ENCODE data around the gene TLL1. TPM values are rescaled to one million over a fixed set of nuclear protein-coding genes. Genes with fewer than 3 reads are reported as not detected.

TLL1 gene
- total RNA-seq, 1 experiment from 2014 or later, result not detected

DNA sequence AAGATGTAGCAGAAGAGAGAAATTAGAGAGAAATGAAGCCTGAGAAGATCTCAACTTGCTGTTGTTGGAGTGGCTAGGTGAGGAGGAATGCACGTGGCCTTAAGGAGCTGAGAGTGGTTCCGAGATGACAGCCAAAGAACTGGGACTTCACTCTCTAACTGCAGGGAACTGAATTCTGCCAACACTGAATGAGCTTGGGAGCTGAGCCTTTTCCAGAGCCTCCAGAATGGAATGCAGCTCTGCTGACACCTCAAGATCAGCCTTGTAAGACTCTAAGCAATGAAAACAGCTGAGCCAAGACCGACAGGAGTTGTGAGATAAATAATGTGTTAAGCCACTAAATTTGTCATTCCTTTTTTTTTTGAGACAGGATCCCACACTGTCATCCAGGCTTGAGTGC, 73.0 kb downstream of the TLL1 start:
- no peak overlapping the region for H2AK5ac ChIP-seq (ENCODE audit: insufficient read length, low read length)
- TF ChIP-seq, protein P1, sequence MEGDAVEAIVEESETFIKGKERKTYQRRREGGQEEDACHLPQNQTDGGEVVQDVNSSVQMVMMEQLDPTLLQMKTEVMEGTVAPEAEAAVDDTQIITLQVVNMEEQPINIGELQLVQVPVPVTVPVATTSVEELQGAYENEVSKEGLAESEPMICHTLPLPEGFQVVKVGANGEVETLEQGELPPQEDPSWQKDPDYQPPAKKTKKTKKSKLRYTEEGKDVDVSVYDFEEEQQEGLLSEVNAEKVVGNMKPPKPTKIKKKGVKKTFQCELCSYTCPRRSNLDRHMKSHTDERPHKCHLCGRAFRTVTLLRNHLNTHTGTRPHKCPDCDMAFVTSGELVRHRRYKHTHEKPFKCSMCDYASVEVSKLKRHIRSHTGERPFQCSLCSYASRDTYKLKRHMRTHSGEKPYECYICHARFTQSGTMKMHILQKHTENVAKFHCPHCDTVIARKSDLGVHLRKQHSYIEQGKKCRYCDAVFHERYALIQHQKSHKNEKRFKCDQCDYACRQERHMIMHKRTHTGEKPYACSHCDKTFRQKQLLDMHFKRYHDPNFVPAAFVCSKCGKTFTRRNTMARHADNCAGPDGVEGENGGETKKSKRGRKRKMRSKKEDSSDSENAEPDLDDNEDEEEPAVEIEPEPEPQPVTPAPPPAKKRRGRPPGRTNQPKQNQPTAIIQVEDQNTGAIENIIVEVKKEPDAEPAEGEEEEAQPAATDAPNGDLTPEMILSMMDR (conservative IDR thresholded peaks at IDR 0.05), result no peak
- H3K4me1 ChIP-seq (ENCODE audit: insufficient read depth, low read length), result no peaks in the 10 kb centered on the region
- Mint-ChIP-seq H3K4me1 (no peaks in the 10 kb centered on the region), H3K4me3 (no peak overlapping the region), H3K9me3 (no peaks in the 10 kb centered on the region), H3K36me3 (ENCODE audit: insufficient read depth in 1 of 3, low read depth in 3 of 3) (peaks cover 0 to 2% (median 0%) of the 10 kb centered on the region in 3 experiments; a peak in 1 of 7 replicates), H3K27ac (no peak overlapping the region), H3K27me3 (ENCODE audit: low read depth) (no peaks in the 10 kb centered on the region)
- no peak overlapping the region for H2BK15ac ChIP-seq (ENCODE audit: low read depth, low read length)
- no peak overlapping the region for H4K5ac ChIP-seq (ENCODE audit: insufficient read length, low read depth, low read length)
- H4K20me1 ChIP-seq (ENCODE audit: control insufficient read depth, insufficient read depth, insufficient read length), result no peaks in the 10 kb centered on the region
- H3K9me3 ChIP-seq (ENCODE audit: control insufficient read depth, low read depth, low read length), result no peaks in the 10 kb centered on the region
- H3K56ac ChIP-seq (ENCODE audit: insufficient read length, low read depth, low read length), result no peak overlapping the region
- no peak overlapping the region for H2BK120ac ChIP-seq (ENCODE audit: low read depth, low read length, poor library complexity, severe bottlenecking)
- no peak overlapping the region for H2BK5ac ChIP-seq (ENCODE audit: insufficient read length, low read length)
- no peak overlapping the region for H4K91ac ChIP-seq (ENCODE audit: insufficient read length, low read depth, low read length)
- no peak overlapping the region for H3K18ac ChIP-seq (ENCODE audit: insufficient read length, low read depth, low read length)
- no peak overlapping the region for H3K27ac ChIP-seq (ENCODE audit: insufficient read length, low read depth, low read length)
- no peak overlapping the region for H2AFZ ChIP-seq (ENCODE audit: low read length)
- H3K27me3 ChIP-seq (ENCODE audit: insufficient read depth, low read length), result no peaks in the 10 kb centered on the region
- no peak overlapping the region for H3K4ac ChIP-seq (ENCODE audit: low read depth, low read length)
- no peak overlapping the region for H4K8ac ChIP-seq (replicated peaks; ENCODE audit: insufficient read length, low read depth, low read length)
- no peak overlapping the region for H3K23ac ChIP-seq (ENCODE audit: insufficient read length, low read depth, low read length)
- H3K23me2 ChIP-seq (ENCODE audit: insufficient read length, low read depth, low read length, poor library complexity, severe bottlenecking), result no peaks in the 10 kb centered on the region
- H3K14ac ChIP-seq (ENCODE audit: insufficient read depth, low read length), result no peak overlapping the region
- no peaks in the 10 kb centered on the region for H3K79me2 ChIP-seq (ENCODE audit: insufficient read depth, low read length)
- no CpG with 5 or more reads among the region's 3 CpGs for WGBS (ENCODE audit: extremely low coverage, insufficient read length, low lambda C conversion rate)
- H3K9ac ChIP-seq (ENCODE audit: extremely low read depth, insufficient read length, low read length), result no peak overlapping the region
- no peaks in the 10 kb centered on the region for H3K79me1 ChIP-seq (ENCODE audit: insufficient read depth, low read depth, low read length, poor library complexity, severe bottlenecking)
- no peak overlapping the region for H3T11ph ChIP-seq (ENCODE audit: low read length)
- H2BK12ac ChIP-seq (ENCODE audit: insufficient read length, low read depth, low read length), result no peak overlapping the region
- no peak overlapping the region for H3K4me2 ChIP-seq (ENCODE audit: insufficient read depth, insufficient read length, low read length)
- DNase-seq, result no peak
- H2BK20ac ChIP-seq (ENCODE audit: low read depth, low read length, poor library complexity, severe bottlenecking), result no peak overlapping the region
